Stimulated activated CD8-positive, alpha-beta memory T cell treated with anti-CD3 and anti-CD28 coated beads, Interleukin-12 subunit alpha, Interleukin-12 subunit beta, amount 100 ng/mL, for 24 hours (primary cell): ENCODE measurements around the gene CTF1.
"Not testable (repeated sequence)": the region's sequence is repeated elsewhere in the genome, so short reads cannot be mapped to it uniquely, and the experiment has no call there.

Experiments used
- DNase-seq: peaks from one replicate; pipeline ENCODE4 v3.0.0-alpha.2; 2020; ENCODE audit errors: extremely low read depth

Gene CTF1

GRCh38 chr16:30931068-30931650 lies 34.7 kb downstream of the CTF1 start:
- DNase-seq = no peak

GRCh38 chr16:30934827-30935557 lies 38.6 kb downstream of the CTF1 start:
- DNase-seq = no peak

- DNase-seq = no peak
Observed at GRCh38 chr16:30937692-30938091, 41.3 kb downstream of the CTF1 start.

GRCh38 chr16:30939571-30939970 lies 43.2 kb downstream of the CTF1 start:
- DNase-seq = not testable (repeated sequence)

- DNase-seq = no peak
Observed at GRCh38 chr16:30941600-30942425, 45.4 kb downstream of the CTF1 start.

- DNase-seq = no peak
Observed at GRCh38 chr16:30942426-30942806, 46.0 kb downstream of the CTF1 start.

GRCh38 chr16:30944352-30944751 lies 47.9 kb downstream of the CTF1 start:
- DNase-seq = no peak

- DNase-seq = no peak
Observed at GRCh38 chr16:30946671-30947540, 50.5 kb downstream of the CTF1 start.

- DNase-seq = no peak
Observed at GRCh38 chr16:30947541-30947858, 51.1 kb downstream of the CTF1 start.

GRCh38 chr16:30947859-30948666 lies 51.6 kb downstream of the CTF1 start:
- no peak for DNase-seq

GRCh38 chr16:30948667-30949649 lies 52.5 kb downstream of the CTF1 start, which contains the start of gene ORAI3:
ORAI3 (plus strand) TSS chr16:30949068; CDS start chr16:30949290, 222 bp downstream.
- DNase-seq = no peak

- DNase-seq = no peak
Observed at GRCh38 chr16:30949650-30950515, 53.5 kb downstream of the CTF1 start.

GRCh38 chr16:30950516-30951065 lies 54.2 kb downstream of the CTF1 start:
- DNase-seq = no peak

GRCh38 chr16:30951193-30951592 lies 54.8 kb downstream of the CTF1 start:
- no peak for DNase-seq

- DNase-seq = no peak
Observed at GRCh38 chr16:30951750-30952149, 55.3 kb downstream of the CTF1 start.

GRCh38 chr16:30953111-30953510 lies 56.7 kb downstream of the CTF1 start:
- DNase-seq = no peak
